HepG2 (cell line): ENCODE measurements around the gene SEMA7A.

ENCODE experiments used
- MAFK ChIP-seq, 2 experiments: IDR thresholded peaks in 1 of 2; conservative IDR thresholded peaks in 1 of 2; 2 replicates each; pipeline ENCODE4 v1.6.1; 2011; ENCODE audit warnings: improper control_type of control experiment in 2 of 2, low read length in 2 of 2
- ZBTB49 ChIP-seq: sonication (generic); formaldehyde crosslinking; IDR thresholded peaks from 2 replicates; pipeline ENCODE4 v1.4.0; 2020; ENCODE audit warnings: missing genetic modification reagents, borderline replicate concordance
- ZKSCAN1 ChIP-seq: fragments of 150-350 bp; IDR thresholded peaks from 2 replicates; pipeline ENCODE4 v1.6.1; 2014; ENCODE audit warnings: low read length
- ZNF354B ChIP-seq: sonication (generic); formaldehyde crosslinking; IDR thresholded peaks from 2 replicates; pipeline ENCODE4 v1.8.0; 2022; ENCODE audit warnings: mild to moderate bottlenecking, missing genetic modification reagents

GRCh38 chr15:74377831-74378766 is 55.7 kb downstream of the SEMA7A start:
- TF ChIP-seq ZBTB49 (CRISPR knock-in tag) (no peak), MAFK (conservative IDR thresholded peaks at IDR 0.05 in 1 of 2, IDR thresholded peaks at IDR 0.05 in 1 of 2; ENCODE audit: low read length in 2 of 2) (no peak), ZNF354B (CRISPR knock-in tag) (no peak), ZKSCAN1 (no peak)
